ENCODE measurements around the gene C2orf49.

C2orf49 gene

DNA sequence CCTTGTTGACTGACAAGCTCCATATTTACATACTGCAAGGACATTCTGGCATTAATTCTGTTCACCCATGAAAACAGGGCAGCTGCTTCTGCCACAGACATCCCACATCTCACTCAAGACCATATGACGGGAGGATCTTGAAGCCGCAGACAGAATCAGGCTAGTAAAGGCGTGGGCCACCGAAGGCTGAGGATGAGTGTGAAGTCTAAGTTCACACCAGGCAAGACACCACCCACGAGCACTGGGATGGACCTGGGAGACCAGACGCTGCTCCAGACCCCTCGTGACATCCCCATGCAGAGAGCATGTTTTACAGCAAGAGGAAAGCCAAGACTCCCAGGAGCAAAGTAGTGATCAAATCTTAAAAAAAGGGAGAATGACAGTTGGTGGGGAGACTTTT, 58.4 kb downstream of the C2orf49 start:
- Histone ChIP-seq H3K27ac (ENCODE audit: low read depth, low read length, severe bottlenecking) (no peak overlapping the region), H3K4me3 (ENCODE audit: extremely low read depth, insufficient read depth, low read length, poor library complexity, severe bottlenecking) (no peak overlapping the region), H3K4me1 (ENCODE audit: control insufficient read depth, insufficient read depth, low read length, poor library complexity, severe bottlenecking) (peaks cover 10% of the 10 kb centered on the region)

DNA sequence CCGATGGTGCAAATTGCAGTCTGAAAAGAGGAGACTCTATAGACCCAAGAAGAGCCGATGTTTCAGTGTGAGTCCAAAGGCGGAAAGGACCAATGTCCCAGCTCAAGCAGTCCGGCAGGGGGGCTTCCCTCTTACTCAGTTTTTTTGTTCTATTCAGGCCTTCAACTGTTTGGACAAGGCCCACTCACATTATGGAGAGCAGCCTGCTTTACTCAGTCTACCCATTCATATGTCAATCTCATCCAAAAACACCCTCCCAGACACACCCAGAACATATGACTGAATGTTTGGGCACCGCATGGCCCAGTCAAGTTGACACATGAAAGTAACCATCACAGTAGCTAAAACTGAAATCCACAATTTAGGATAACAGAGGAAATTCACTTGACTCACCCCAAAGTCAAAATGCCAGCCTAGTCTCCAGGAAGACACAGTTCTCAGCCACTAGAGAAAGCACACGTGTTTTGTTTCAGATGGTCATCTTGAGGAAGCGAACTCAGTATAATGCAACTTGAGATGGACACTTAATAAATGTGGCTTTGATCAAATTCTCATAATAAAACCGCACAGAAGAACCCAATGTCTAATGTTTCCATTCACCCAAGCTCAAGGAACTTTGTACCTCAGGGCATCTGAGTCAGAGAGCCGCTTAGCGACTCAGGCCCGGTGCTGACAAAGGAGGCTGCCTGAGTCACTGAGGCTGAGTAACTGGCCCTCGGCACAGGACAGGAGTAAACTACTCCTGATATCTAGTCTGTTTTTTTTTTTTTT, 59.1 kb downstream of the C2orf49 start:
- Histone ChIP-seq H3K4me1 (ENCODE audit: control insufficient read depth, insufficient read depth, low read length, poor library complexity, severe bottlenecking) (peaks cover 10% of the 10 kb centered on the region), H3K27ac (ENCODE audit: low read depth, low read length, severe bottlenecking) (peak overlapping the region; percentile 3), H3K9me3 (ENCODE audit: control insufficient read depth, low read length) (no peaks in the 10 kb centered on the region), H3K36me3 (ENCODE audit: control insufficient read depth, insufficient read depth, low read length) (peaks cover 27% of the 10 kb centered on the region), H3K4me3 (ENCODE audit: extremely low read depth, insufficient read depth, low read length, poor library complexity, severe bottlenecking) (no peak overlapping the region)
- WGBS, 2 experiments (ENCODE audit: insufficient coverage in 2 of 2) = 88 to 89% methylated on average over 8 to 9 of the region's 12 CpGs

More for the DNA sequence above, 58.4 kb downstream of the C2orf49 start:
- WGBS, 2 experiments (ENCODE audit: insufficient coverage in 2 of 2) = 94 to 96% methylated on average over 2 to 7 of the region's 7 CpGs
- Histone ChIP-seq H3K36me3 (ENCODE audit: control insufficient read depth, insufficient read depth, low read length) (peaks cover 27% of the 10 kb centered on the region), H3K9me3 (ENCODE audit: control insufficient read depth, low read length) (no peaks in the 10 kb centered on the region)

DNA sequence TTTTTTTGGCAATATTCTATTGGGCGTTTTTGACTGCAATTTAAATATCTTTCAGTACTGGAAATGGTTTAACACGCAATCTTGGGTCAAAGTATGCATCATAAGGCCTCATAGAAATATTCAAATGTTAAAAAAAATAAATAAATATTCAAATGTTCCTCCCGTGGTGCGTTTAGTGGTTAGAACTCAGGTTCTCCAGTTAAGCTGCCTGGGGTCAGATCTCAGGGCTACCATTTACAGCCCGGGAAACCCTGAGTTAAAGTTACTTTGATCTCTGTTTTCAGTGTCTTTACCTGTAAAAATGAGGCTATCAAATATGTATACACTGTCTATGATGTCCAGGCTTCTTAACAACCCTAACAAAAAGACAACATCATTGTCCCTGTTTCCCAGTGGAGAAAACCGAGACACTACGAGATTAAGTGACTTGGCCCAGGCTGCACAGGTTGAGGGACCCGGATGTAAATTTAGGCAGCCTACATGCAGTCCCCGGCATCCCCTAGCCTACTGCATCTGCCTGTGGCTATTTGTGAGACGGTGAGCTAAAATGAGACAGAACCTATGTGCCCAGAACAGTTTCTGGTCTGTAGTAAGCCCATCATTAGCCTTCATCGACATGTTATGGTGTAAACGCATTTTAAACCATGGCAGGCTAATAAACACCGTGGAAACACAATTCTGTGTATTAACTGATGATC, 59.8 kb downstream of the C2orf49 start:
- peaks cover 27% of the 10 kb centered on the region for H3K36me3 ChIP-seq (ENCODE audit: control insufficient read depth, insufficient read depth, low read length)
- WGBS, 2 experiments (ENCODE audit: insufficient coverage in 2 of 2) = 73 to 87% methylated on average over 3 to 10 of the region's 13 CpGs
- H3K27ac ChIP-seq (ENCODE audit: low read depth, low read length, severe bottlenecking) = peak overlapping the region; percentile 36
- no peaks in the 10 kb centered on the region for H3K9me3 ChIP-seq (ENCODE audit: control insufficient read depth, low read length)
- peak overlapping the region; percentile 9 for H3K4me3 ChIP-seq (ENCODE audit: extremely low read depth, insufficient read depth, low read length, poor library complexity, severe bottlenecking)
- H3K4me1 ChIP-seq (ENCODE audit: control insufficient read depth, insufficient read depth, low read length, poor library complexity, severe bottlenecking) = peaks cover 10% of the 10 kb centered on the region

DNA sequence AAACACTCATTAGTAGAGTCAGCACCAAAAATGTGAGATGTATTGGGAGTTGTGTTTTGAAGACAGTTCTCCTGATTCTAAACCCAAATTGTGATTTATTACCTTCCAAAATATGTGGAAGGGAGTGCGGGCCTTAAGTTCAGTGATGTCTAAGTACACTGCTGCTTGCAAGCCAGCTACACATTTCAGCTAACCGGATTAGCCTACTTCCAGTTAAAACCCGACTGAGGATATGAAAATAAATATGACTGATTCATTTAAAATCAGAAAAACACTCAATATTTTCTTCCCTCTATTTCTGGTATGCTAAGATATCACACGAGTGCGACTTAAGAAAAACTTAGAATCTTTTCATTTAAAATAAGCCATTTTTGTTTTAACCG, 60.6 kb downstream of the C2orf49 start:
- H3K4me3 ChIP-seq (ENCODE audit: extremely low read depth, insufficient read depth, low read length, poor library complexity, severe bottlenecking) = peak overlapping the region; percentile 80
- H3K9me3 ChIP-seq (ENCODE audit: control insufficient read depth, low read length) = no peaks in the 10 kb centered on the region
- peaks cover 12% of the 10 kb centered on the region for H3K4me1 ChIP-seq (ENCODE audit: control insufficient read depth, insufficient read depth, low read length, poor library complexity, severe bottlenecking)
- H3K36me3 ChIP-seq (ENCODE audit: control insufficient read depth, insufficient read depth, low read length) = peaks cover 26% of the 10 kb centered on the region
- WGBS, 2 experiments (ENCODE audit: insufficient coverage in 2 of 2) = 6% methylated on average over 3 of the region's 6 CpGs; no CpG with 5 or more reads in 1 of the 2 experiments
- no peak overlapping the region for H3K27ac ChIP-seq (ENCODE audit: low read depth, low read length, severe bottlenecking)

DNA sequence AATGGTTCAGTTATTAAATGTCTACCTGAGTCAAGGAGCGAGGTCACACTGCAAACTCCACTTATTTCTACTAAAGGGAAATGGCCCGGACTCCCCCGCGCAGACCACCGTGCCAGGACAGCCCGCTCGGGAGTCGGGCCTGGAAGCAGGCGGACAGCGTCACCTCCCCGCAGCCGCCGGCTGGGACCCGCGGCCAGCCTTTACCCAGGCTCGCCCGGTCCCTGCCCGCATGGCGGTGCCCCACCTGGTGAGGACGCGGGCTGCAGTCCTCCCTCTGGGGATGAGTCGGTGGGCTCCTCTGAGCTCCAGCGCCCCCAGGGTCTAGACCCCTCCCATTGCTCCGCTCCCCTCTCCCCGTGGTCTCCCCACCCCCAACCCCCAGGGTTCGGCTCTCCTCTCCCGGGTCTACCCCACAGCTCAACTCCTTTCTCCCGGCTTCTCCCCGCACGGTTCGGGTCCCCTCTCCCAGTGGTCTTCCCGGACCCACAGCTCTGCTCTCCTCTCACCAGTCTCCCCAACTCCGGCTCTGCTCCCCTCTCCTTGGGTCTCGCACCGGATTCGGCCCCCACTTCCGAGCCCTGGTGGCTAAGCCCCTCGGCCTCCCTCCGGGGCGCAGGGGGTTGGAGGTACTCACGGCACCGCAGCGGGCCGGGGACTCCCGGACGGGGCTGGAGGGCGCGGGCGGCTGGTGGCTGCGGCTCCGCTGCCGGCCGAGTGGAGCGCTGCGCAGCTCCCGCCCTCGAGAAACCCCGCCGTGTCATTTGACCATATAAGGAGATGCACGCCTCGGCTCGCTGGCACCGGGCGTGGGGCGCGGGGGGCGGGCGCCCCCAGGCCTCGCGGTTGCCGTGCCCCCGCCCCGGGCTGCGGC, 61.2 kb downstream of the C2orf49 start, which contains the start of gene FHL2:
TSS of gene FHL2 (minus strand) at position 716 of the 871 bp plus-strand sequence. CDS start 12,535 bp downstream, outside the sequence.
- peaks cover 18% of the 10 kb centered on the region for H3K4me1 ChIP-seq (ENCODE audit: control insufficient read depth, insufficient read depth, low read length, poor library complexity, severe bottlenecking)
- H3K36me3 ChIP-seq (ENCODE audit: control insufficient read depth, insufficient read depth, low read length) = peaks cover 21% of the 10 kb centered on the region
- H3K4me3 ChIP-seq (ENCODE audit: extremely low read depth, insufficient read depth, low read length, poor library complexity, severe bottlenecking) = peak within 1 kb of the TSS; percentile 80
- H3K9me3 ChIP-seq (ENCODE audit: control insufficient read depth, low read length) = no peaks in the 10 kb centered on the region
- H3K27ac ChIP-seq (ENCODE audit: low read depth, low read length, severe bottlenecking) = peak within 1 kb of the TSS; percentile 71
- 0 to 1% methylated on average over 55 to 70 of the region's 74 CpGs for WGBS, 2 experiments (ENCODE audit: insufficient coverage in 2 of 2)
